HEK293 (cell line): ENCODE data around the gene THSD7A.

Experiments used
- KLF10 ChIP-seq: fragments of 450-650 bp; IDR thresholded peaks from 2 replicates; pipeline ENCODE4 v1.5.1; 2018; ENCODE audit warnings: missing biosample characterization, mild to moderate bottlenecking, missing genetic modification characterization
- MEIS1 ChIP-seq: sonication (generic); formaldehyde crosslinking; IDR thresholded peaks from 2 replicates; pipeline ENCODE4 v1.8.1; 2022; ENCODE audit warnings: missing genetic modification reagents, mild to moderate bottlenecking, borderline replicate concordance
- ZNF133 ChIP-seq: fragments of 450-650 bp; formaldehyde crosslinking; IDR thresholded peaks from 2 replicates; pipeline ENCODE4 v1.5.1; 2016; ENCODE audit warnings: missing biosample characterization, missing genetic modification characterization
- ZNF174 ChIP-seq: fragments of 450-650 bp; formaldehyde crosslinking; IDR thresholded peaks from 2 replicates; pipeline ENCODE4 v1.5.0; 2017; ENCODE audit warnings: missing biosample characterization, mild to moderate bottlenecking, missing genetic modification characterization
- ZNF223 ChIP-seq: fragments of 450-650 bp; formaldehyde crosslinking; IDR thresholded peaks from 2 replicates; pipeline ENCODE4 v1.5.1; 2016; ENCODE audit warnings: missing biosample characterization, missing genetic modification characterization
- ZNF394 ChIP-seq: fragments of 450-650 bp; formaldehyde crosslinking; IDR thresholded peaks from 2 replicates; pipeline ENCODE4 v1.5.1; 2016; ENCODE audit warnings: missing biosample characterization, missing genetic modification characterization, mild to moderate bottlenecking, moderate library complexity, borderline replicate concordance
- ZNF776 ChIP-seq: fragments of 450-650 bp; formaldehyde crosslinking; IDR thresholded peaks from 2 replicates; pipeline ENCODE4 v1.5.0; 2017; ENCODE audit warnings: missing biosample characterization, missing genetic modification characterization, borderline replicate concordance
- ZNF830 ChIP-seq: fragments of 450-650 bp; IDR thresholded peaks from 2 replicates; pipeline ENCODE4 v1.5.0; 2018; ENCODE audit warnings: missing biosample characterization, missing genetic modification characterization, low read depth, mild to moderate bottlenecking, moderate library complexity
- ZSCAN30 ChIP-seq: fragments of 450-650 bp; IDR thresholded peaks from 2 replicates; pipeline ENCODE4 v1.5.1; 2018; ENCODE audit warnings: missing biosample characterization, mild to moderate bottlenecking, missing genetic modification characterization, moderate library complexity
- TF ChIP-seq, protein P1 (sequence below): fragments of 450-650 bp; formaldehyde crosslinking; IDR thresholded peaks from 2 replicates; pipeline ENCODE4 v1.5.1; 2017; ENCODE audit warnings: missing biosample characterization, mild to moderate bottlenecking, missing genetic modification characterization, moderate library complexity
- TF ChIP-seq, protein P2 (sequence below): fragments of 450-650 bp; formaldehyde crosslinking; IDR thresholded peaks from 2 replicates; pipeline ENCODE4 v1.5.1; 2016; ENCODE audit warnings: missing biosample characterization, missing genetic modification characterization
- TF ChIP-seq, protein P3 (sequence below): fragments of 450-650 bp; formaldehyde crosslinking; IDR thresholded peaks from 2 replicates; pipeline ENCODE4 v1.5.1; 2016; ENCODE audit warnings: missing biosample characterization, missing genetic modification characterization, borderline replicate concordance

DNA sequence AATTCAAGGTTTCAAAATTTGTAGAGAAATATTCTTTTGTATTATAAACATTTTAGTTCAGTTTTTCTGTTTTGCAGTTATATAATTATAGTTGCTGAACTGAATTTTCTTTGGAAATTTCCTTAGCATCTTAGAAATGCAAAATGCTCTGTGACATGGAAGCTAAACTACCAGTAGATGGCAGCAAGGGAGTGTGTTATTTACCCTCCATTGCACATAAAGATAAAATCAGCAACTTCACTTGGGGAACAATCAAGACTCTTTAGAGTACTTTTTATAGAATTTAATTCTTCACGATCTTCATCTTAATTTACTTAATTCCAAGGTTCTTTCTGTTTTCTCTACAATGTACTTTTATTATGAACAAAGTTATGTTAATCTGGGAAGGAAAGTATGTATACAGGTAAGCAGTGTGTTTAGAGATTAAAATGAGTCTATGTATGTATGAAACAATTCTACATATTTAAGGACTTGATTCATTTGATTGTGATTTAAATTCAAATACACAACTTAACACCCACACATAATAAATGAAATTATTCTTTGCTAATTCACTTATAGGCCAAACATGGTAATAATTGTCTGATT is 404.2 kb downstream of the THSD7A start:
- no peak for TF ChIP-seq KLF10
- no peak for TF ChIP-seq ZNF133 (tag by site-specific recombination)
- no peak for TF ChIP-seq ZNF174 (tag by site-specific recombination)
- TF ChIP-seq, protein P1, sequence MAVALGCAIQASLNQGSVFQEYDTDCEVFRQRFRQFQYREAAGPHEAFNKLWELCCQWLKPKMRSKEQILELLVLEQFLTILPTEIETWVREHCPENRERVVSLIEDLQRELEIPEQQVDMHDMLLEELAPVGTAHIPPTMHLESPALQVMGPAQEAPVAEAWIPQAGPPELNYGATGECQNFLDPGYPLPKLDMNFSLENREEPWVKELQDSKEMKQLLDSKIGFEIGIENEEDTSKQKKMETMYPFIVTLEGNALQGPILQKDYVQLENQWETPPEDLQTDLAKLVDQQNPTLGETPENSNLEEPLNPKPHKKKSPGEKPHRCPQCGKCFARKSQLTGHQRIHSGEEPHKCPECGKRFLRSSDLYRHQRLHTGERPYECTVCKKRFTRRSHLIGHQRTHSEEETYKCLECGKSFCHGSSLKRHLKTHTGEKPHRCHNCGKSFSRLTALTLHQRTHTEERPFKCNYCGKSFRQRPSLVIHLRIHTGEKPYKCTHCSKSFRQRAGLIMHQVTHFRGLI (tag by site-specific recombination), result no peak
- TF ChIP-seq MEIS1 (CRISPR knock-in tag), result no peak
- TF ChIP-seq, protein P2, sequence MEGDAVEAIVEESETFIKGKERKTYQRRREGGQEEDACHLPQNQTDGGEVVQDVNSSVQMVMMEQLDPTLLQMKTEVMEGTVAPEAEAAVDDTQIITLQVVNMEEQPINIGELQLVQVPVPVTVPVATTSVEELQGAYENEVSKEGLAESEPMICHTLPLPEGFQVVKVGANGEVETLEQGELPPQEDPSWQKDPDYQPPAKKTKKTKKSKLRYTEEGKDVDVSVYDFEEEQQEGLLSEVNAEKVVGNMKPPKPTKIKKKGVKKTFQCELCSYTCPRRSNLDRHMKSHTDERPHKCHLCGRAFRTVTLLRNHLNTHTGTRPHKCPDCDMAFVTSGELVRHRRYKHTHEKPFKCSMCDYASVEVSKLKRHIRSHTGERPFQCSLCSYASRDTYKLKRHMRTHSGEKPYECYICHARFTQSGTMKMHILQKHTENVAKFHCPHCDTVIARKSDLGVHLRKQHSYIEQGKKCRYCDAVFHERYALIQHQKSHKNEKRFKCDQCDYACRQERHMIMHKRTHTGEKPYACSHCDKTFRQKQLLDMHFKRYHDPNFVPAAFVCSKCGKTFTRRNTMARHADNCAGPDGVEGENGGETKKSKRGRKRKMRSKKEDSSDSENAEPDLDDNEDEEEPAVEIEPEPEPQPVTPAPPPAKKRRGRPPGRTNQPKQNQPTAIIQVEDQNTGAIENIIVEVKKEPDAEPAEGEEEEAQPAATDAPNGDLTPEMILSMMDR, result no peak
- no peak for TF ChIP-seq ZNF830 (tag by site-specific recombination)
- TF ChIP-seq ZNF394 (tag by site-specific recombination), result no peak
- TF ChIP-seq ZNF776 (tag by site-specific recombination), result no peak
- TF ChIP-seq ZNF223 (tag by site-specific recombination), result no peak
- TF ChIP-seq, protein P3, sequence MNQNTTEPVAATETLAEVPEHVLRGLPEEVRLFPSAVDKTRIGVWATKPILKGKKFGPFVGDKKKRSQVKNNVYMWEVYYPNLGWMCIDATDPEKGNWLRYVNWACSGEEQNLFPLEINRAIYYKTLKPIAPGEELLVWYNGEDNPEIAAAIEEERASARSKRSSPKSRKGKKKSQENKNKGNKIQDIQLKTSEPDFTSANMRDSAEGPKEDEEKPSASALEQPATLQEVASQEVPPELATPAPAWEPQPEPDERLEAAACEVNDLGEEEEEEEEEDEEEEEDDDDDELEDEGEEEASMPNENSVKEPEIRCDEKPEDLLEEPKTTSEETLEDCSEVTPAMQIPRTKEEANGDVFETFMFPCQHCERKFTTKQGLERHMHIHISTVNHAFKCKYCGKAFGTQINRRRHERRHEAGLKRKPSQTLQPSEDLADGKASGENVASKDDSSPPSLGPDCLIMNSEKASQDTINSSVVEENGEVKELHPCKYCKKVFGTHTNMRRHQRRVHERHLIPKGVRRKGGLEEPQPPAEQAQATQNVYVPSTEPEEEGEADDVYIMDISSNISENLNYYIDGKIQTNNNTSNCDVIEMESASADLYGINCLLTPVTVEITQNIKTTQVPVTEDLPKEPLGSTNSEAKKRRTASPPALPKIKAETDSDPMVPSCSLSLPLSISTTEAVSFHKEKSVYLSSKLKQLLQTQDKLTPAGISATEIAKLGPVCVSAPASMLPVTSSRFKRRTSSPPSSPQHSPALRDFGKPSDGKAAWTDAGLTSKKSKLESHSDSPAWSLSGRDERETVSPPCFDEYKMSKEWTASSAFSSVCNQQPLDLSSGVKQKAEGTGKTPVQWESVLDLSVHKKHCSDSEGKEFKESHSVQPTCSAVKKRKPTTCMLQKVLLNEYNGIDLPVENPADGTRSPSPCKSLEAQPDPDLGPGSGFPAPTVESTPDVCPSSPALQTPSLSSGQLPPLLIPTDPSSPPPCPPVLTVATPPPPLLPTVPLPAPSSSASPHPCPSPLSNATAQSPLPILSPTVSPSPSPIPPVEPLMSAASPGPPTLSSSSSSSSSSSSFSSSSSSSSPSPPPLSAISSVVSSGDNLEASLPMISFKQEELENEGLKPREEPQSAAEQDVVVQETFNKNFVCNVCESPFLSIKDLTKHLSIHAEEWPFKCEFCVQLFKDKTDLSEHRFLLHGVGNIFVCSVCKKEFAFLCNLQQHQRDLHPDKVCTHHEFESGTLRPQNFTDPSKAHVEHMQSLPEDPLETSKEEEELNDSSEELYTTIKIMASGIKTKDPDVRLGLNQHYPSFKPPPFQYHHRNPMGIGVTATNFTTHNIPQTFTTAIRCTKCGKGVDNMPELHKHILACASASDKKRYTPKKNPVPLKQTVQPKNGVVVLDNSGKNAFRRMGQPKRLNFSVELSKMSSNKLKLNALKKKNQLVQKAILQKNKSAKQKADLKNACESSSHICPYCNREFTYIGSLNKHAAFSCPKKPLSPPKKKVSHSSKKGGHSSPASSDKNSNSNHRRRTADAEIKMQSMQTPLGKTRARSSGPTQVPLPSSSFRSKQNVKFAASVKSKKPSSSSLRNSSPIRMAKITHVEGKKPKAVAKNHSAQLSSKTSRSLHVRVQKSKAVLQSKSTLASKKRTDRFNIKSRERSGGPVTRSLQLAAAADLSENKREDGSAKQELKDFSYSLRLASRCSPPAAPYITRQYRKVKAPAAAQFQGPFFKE (tag by site-specific recombination), result no peak
- TF ChIP-seq ZSCAN30 (tag by site-specific recombination), result no peak
